Mucosa of stomach (tissue), 1 donor: ENCODE results near the gene COA8.
A peak's percentile ranks its signal among the peaks of the same experiment; 100 is the strongest.

ENCODE experiments used
- H3K27me3 ChIP-seq: one replicate; pipeline ENCODE4 v1.7.0; 2013; ENCODE audit warnings: mild to moderate bottlenecking, low read length; ENCODE audit not compliant: control insufficient read depth, insufficient read depth
- H3K36me3 ChIP-seq: one replicate; pipeline ENCODE4 v1.7.0; 2013; ENCODE audit warnings: low read length; ENCODE audit not compliant: control insufficient read depth, insufficient read depth
- H3K4me1 ChIP-seq: one replicate; pipeline ENCODE4 v1.7.0; 2013; ENCODE audit warnings: mild to moderate bottlenecking, low read length; ENCODE audit not compliant: control insufficient read depth, insufficient read depth
- H3K4me3 ChIP-seq: one replicate; pipeline ENCODE4 v1.7.0; 2013; ENCODE audit warnings: low read length
- H3K9ac ChIP-seq: one replicate; pipeline ENCODE4 v1.7.0; 2013; ENCODE audit warnings: mild to moderate bottlenecking, low read length, moderate library complexity
- H3K9me3 ChIP-seq: one replicate; pipeline ENCODE4 v1.7.0; 2013; ENCODE audit warnings: mild to moderate bottlenecking, low read length, moderate library complexity; ENCODE audit not compliant: control insufficient read depth
- donor health status: Pancreatic carcinoma.

Gene COA8

GRCh38 chr14:103543140-103543539 lies 19.6 kb upstream of the COA8 start:
- Histone ChIP-seq H3K27me3 (peaks cover 19% of the 10 kb centered on the region), H3K4me3 (no peak overlapping the region), H3K4me1 (peaks cover 63% of the 10 kb centered on the region), H3K9ac (peak overlapping the region; percentile 31), H3K36me3 (no peaks in the 10 kb centered on the region), H3K9me3 (no peaks in the 10 kb centered on the region)

GRCh38 chr14:103543721-103544387 lies 18.9 kb upstream of the COA8 start:
- H3K4me3 ChIP-seq, result no peak overlapping the region
- no peaks in the 10 kb centered on the region for H3K9me3 ChIP-seq
- no peak overlapping the region for H3K9ac ChIP-seq
- H3K4me1 ChIP-seq, result peaks cover 56% of the 10 kb centered on the region
- no peaks in the 10 kb centered on the region for H3K36me3 ChIP-seq
- H3K27me3 ChIP-seq, result peaks cover 12% of the 10 kb centered on the region

GRCh38 chr14:103544388-103545218 lies 18.2 kb upstream of the COA8 start:
- H3K9ac ChIP-seq, result no peak overlapping the region
- H3K27me3 ChIP-seq, result peaks cover 4% of the 10 kb centered on the region
- no peaks in the 10 kb centered on the region for H3K9me3 ChIP-seq
- H3K4me1 ChIP-seq, result peaks cover 50% of the 10 kb centered on the region
- H3K36me3 ChIP-seq, result no peaks in the 10 kb centered on the region
- H3K4me3 ChIP-seq, result no peak overlapping the region

- Histone ChIP-seq H3K27me3 (peaks cover 4% of the 10 kb centered on the region), H3K4me1 (peaks cover 52% of the 10 kb centered on the region), H3K4me3 (no peak overlapping the region), H3K36me3 (no peaks in the 10 kb centered on the region), H3K9ac (no peak overlapping the region), H3K9me3 (no peaks in the 10 kb centered on the region)
These were observed 17.4 kb upstream of the COA8 start for GRCh38 chr14:103545219-103545914.

GRCh38 chr14:103545915-103546651 lies 16.7 kb upstream of the COA8 start:
- no peaks in the 10 kb centered on the region for H3K9me3 ChIP-seq
- H3K27me3 ChIP-seq, result peaks cover 4% of the 10 kb centered on the region
- H3K36me3 ChIP-seq, result no peaks in the 10 kb centered on the region
- H3K4me1 ChIP-seq, result peaks cover 52% of the 10 kb centered on the region
- H3K4me3 ChIP-seq, result no peak overlapping the region
- H3K9ac ChIP-seq, result no peak overlapping the region

GRCh38 chr14:103546652-103547454 lies 15.9 kb upstream of the COA8 start:
- H3K4me3 ChIP-seq, result no peak overlapping the region
- H3K36me3 ChIP-seq, result no peaks in the 10 kb centered on the region
- peaks cover 4% of the 10 kb centered on the region for H3K27me3 ChIP-seq
- H3K4me1 ChIP-seq, result peaks cover 44% of the 10 kb centered on the region
- no peak overlapping the region for H3K9ac ChIP-seq
- no peaks in the 10 kb centered on the region for H3K9me3 ChIP-seq

GRCh38 chr14:103547455-103547940 lies 15.3 kb upstream of the COA8 start:
- Histone ChIP-seq H3K4me3 (no peak overlapping the region), H3K4me1 (peaks cover 38% of the 10 kb centered on the region), H3K36me3 (no peaks in the 10 kb centered on the region), H3K9ac (no peak overlapping the region), H3K27me3 (peaks cover 4% of the 10 kb centered on the region), H3K9me3 (no peaks in the 10 kb centered on the region)

- Histone ChIP-seq H3K9ac (no peak overlapping the region), H3K4me3 (no peak overlapping the region), H3K9me3 (no peaks in the 10 kb centered on the region), H3K4me1 (peaks cover 33% of the 10 kb centered on the region), H3K27me3 (no peaks in the 10 kb centered on the region), H3K36me3 (no peaks in the 10 kb centered on the region)
These were observed 14.8 kb upstream of the COA8 start for GRCh38 chr14:103547941-103548462.

GRCh38 chr14:103548463-103549351 lies 14.1 kb upstream of the COA8 start:
- Histone ChIP-seq H3K9ac (no peak overlapping the region), H3K4me3 (no peak overlapping the region), H3K36me3 (no peaks in the 10 kb centered on the region), H3K4me1 (peaks cover 26% of the 10 kb centered on the region), H3K27me3 (no peaks in the 10 kb centered on the region), H3K9me3 (no peaks in the 10 kb centered on the region)
